ENCODE data around the gene VGLL3.

GRCh38 chr3:87002346-87002745, 11.4 kb upstream of the VGLL3 start:
- no peak for TF ChIP-seq CTCF (IDR thresholded peaks at IDR 0.05; ENCODE audit: borderline replicate concordance, extremely low read depth, low read length, poor library complexity, severe bottlenecking)
- TF ChIP-seq EZH2 (IDR thresholded peaks at IDR 0.05; ENCODE audit: borderline replicate concordance, low read depth, low read length, severe bottlenecking) = no peak
